Smooth muscle cell (in vitro differentiated cells): ENCODE measurements around the gene ASIC2. TPM values are rescaled to one million over a fixed set of nuclear protein-coding genes. Genes with fewer than 3 reads are reported as not detected.

Experiments
- DNase-seq: peaks from one replicate; lab custom pipeline; 2025; ENCODE audit not compliant: unreplicated experiment; lab: John Stamatoyannopoulos, UW
- H2AFZ ChIP-seq: fragments of 200-600 bp; sonication (generic); 2 replicates; pipeline ENCODE4 v1.6.0; 2016; ENCODE audit warnings: antibody characterized with exemption, low read depth, mild to moderate bottlenecking
- H3F3A ChIP-seq: fragments of 200-600 bp; sonication (generic); 2 replicates; pipeline ENCODE4 v1.6.0; 2017; ENCODE audit warnings: antibody characterized with exemption, low read depth
- H3K27ac ChIP-seq: fragments of 200-600 bp; sonication (generic); 2 replicates; pipeline ENCODE4 v1.5.1; 2016; ENCODE audit warnings: low read depth, mild to moderate bottlenecking
- H3K27me3 ChIP-seq: fragments of 200-600 bp; sonication (generic); 2 replicates; pipeline ENCODE4 v1.6.1; 2016; ENCODE audit warnings: low read depth, mild to moderate bottlenecking
- H3K36me3 ChIP-seq: fragments of 200-600 bp; sonication (generic); 2 replicates; pipeline ENCODE4 v1.5.1; 2016; ENCODE audit warnings: low read depth
- H3K4me1 ChIP-seq: fragments of 200-600 bp; sonication (generic); 2 replicates; pipeline ENCODE4 v1.5.1; 2016; ENCODE audit warnings: low read depth
- H3K4me2 ChIP-seq: fragments of 200-600 bp; sonication (generic); 2 replicates; pipeline ENCODE4 v1.6.0; 2016; ENCODE audit warnings: mild to moderate bottlenecking
- H3K4me3 ChIP-seq: fragments of 200-600 bp; sonication (generic); 2 replicates; pipeline ENCODE4 v1.5.1; 2016; ENCODE audit warnings: mild to moderate bottlenecking
- H3K79me2 ChIP-seq: fragments of 200-600 bp; sonication (generic); 2 replicates; pipeline ENCODE4 v1.6.0; 2016; ENCODE audit warnings: low read depth, mild to moderate bottlenecking
- H3K9ac ChIP-seq: fragments of 200-600 bp; sonication (generic); 2 replicates; pipeline ENCODE4 v1.6.0; 2016; ENCODE audit warnings: low read depth
- H3K9me3 ChIP-seq: fragments of 200-600 bp; sonication (generic); replicated peaks from 2 replicates; pipeline ENCODE4 v1.5.1; 2016; ENCODE audit warnings: low read depth
- H4K20me1 ChIP-seq: fragments of 200-600 bp; sonication (generic); 2 replicates; pipeline ENCODE4 v1.6.0; 2016; ENCODE audit warnings: low read depth
- WGBS: methylation state at CpG from one replicate; pipeline ENCODE4 v1.1.7; 2016; ENCODE audit warnings: low lambda C conversion rate; 5-methylcytosine and 5-hydroxymethylcytosine counted together
- polyA plus RNA-seq: library from polyadenylated mRNA; unstranded; fragments of >200 nt; fragmentation: Nextera tagmentation; extraction: Ambion mirVana; gene quantifications from 2 replicates; pipeline ENCODE4 v1.2.1, GENCODE V29; 2016
- total RNA-seq: library from RNA; depleted of rRNA; stranded (reverse); fragments of >200 nt; gene quantifications from 2 replicates; pipeline ENCODE4 v1.2.3, GENCODE V29; 2014
- TF ChIP-seq, protein P1 (sequence below): fragments of 200-600 bp; sonication (generic); IDR thresholded peaks from 2 replicates; pipeline ENCODE4 v1.5.1; 2017; ENCODE audit warnings: borderline replicate concordance, mild to moderate bottlenecking, antibody characterized with exemption; ENCODE audit not compliant: insufficient read depth, poor library complexity, severe bottlenecking

The ASIC2 gene
- total and polyA plus RNA-seq, 2 experiments from 2014 or later: 0.18 to 0.23 TPM

GRCh38 chr17:33273271-33273670, 19.8 kb downstream of the ASIC2 start:
- Histone ChIP-seq H3K9ac (no peak overlapping the region), H3K36me3 (no peaks in the 10 kb centered on the region), H3K79me2 (no peaks in the 10 kb centered on the region), H3K4me2 (no peak overlapping the region), H3K27me3 (no peaks in the 10 kb centered on the region), H3K9me3 (no peaks in the 10 kb centered on the region), H2AFZ (no peak overlapping the region), H3K27ac (no peak overlapping the region), H3F3A (no peaks in the 10 kb centered on the region), H3K4me1 (peaks cover 14% of the 10 kb centered on the region), H3K4me3 (no peak overlapping the region), H4K20me1 (no peaks in the 10 kb centered on the region)
- WGBS: 78% methylated on average over 2 of the region's 2 CpGs
- TF ChIP-seq, protein P1, sequence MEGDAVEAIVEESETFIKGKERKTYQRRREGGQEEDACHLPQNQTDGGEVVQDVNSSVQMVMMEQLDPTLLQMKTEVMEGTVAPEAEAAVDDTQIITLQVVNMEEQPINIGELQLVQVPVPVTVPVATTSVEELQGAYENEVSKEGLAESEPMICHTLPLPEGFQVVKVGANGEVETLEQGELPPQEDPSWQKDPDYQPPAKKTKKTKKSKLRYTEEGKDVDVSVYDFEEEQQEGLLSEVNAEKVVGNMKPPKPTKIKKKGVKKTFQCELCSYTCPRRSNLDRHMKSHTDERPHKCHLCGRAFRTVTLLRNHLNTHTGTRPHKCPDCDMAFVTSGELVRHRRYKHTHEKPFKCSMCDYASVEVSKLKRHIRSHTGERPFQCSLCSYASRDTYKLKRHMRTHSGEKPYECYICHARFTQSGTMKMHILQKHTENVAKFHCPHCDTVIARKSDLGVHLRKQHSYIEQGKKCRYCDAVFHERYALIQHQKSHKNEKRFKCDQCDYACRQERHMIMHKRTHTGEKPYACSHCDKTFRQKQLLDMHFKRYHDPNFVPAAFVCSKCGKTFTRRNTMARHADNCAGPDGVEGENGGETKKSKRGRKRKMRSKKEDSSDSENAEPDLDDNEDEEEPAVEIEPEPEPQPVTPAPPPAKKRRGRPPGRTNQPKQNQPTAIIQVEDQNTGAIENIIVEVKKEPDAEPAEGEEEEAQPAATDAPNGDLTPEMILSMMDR: no peak
- DNase-seq: no peak

GRCh38 chr17:33272438-33272837, 20.7 kb downstream of the ASIC2 start:
- H3K27me3 ChIP-seq: no peaks in the 10 kb centered on the region
- no peak overlapping the region for H3K9ac ChIP-seq
- no peaks in the 10 kb centered on the region for H3F3A ChIP-seq
- no peak overlapping the region for H3K4me2 ChIP-seq
- no peaks in the 10 kb centered on the region for H3K9me3 ChIP-seq
- no peak overlapping the region for H3K27ac ChIP-seq
- TF ChIP-seq, protein P1: no peak
- peaks cover 7% of the 10 kb centered on the region for H3K4me1 ChIP-seq
- H3K79me2 ChIP-seq: no peaks in the 10 kb centered on the region
- WGBS: 100% methylated on average over 2 of the region's 2 CpGs
- DNase-seq: no peak
- H4K20me1 ChIP-seq: no peaks in the 10 kb centered on the region
- H3K36me3 ChIP-seq: no peaks in the 10 kb centered on the region
- no peak overlapping the region for H3K4me3 ChIP-seq
- H2AFZ ChIP-seq: no peak overlapping the region

DNA sequence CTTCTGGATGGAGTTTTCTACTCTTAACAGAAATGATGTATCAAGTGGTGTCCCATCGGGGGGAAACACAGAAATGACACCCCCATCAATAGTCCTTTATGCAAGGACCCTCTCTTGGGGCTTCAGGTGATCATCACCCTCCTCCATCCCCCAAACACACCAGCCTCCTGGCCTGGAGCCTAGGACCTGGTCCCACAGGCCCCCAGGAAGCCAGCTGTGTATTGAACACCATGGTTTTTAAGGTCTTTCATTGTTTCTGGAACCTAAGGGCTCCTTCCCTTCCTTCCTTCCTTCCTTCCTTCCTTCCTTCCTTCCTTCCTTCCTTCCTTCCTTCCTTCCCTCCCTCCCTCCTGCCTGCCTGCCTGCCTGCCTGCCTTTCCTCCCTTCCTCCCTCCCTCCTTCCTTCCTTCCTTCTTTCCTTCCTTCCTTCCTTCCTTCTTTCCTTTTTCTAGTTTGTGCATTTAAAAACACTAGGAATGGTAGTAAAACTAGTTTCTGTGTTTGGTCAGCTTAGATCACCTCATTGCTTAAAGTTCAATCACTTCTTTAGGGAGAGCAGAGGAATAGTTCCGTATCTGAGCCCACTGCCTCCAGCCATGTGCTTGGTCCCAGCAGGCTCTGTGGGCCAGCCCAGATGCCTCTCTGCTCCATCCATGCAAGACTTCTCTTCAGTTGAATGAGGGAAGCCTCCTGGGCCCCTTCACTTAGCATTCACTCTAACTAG, 23.6 kb downstream of the ASIC2 start:
- Histone ChIP-seq H3F3A (no peaks in the 10 kb centered on the region), H4K20me1 (no peaks in the 10 kb centered on the region), H2AFZ (no peak overlapping the region), H3K27me3 (no peaks in the 10 kb centered on the region), H3K36me3 (no peaks in the 10 kb centered on the region), H3K9ac (no peak overlapping the region), H3K79me2 (no peaks in the 10 kb centered on the region), H3K4me3 (no peak overlapping the region), H3K9me3 (no peaks in the 10 kb centered on the region), H3K27ac (no peak overlapping the region), H3K4me1 (no peaks in the 10 kb centered on the region), H3K4me2 (no peak overlapping the region)
- TF ChIP-seq, protein P1: no peak
- DNase-seq: no peak
- 87% methylated on average over 2 of the region's 2 CpGs for WGBS

GRCh38 chr17:33267851-33268548, 25.1 kb downstream of the ASIC2 start:
- H4K20me1 ChIP-seq: no peaks in the 10 kb centered on the region
- no peaks in the 10 kb centered on the region for H3K9me3 ChIP-seq
- no peak overlapping the region for H3K4me3 ChIP-seq
- H3K9ac ChIP-seq: no peak overlapping the region
- no peak overlapping the region for H2AFZ ChIP-seq
- H3K36me3 ChIP-seq: no peaks in the 10 kb centered on the region
- TF ChIP-seq, protein P1: no peak
- DNase-seq: no peak
- no peaks in the 10 kb centered on the region for H3K4me1 ChIP-seq
- H3F3A ChIP-seq: no peaks in the 10 kb centered on the region
- no peak overlapping the region for H3K4me2 ChIP-seq
- H3K27ac ChIP-seq: no peak overlapping the region
- H3K27me3 ChIP-seq: no peaks in the 10 kb centered on the region
- 86% methylated on average over 5 of the region's 5 CpGs for WGBS
- no peaks in the 10 kb centered on the region for H3K79me2 ChIP-seq
